Lung (tissue), 12 donors: ENCODE measurements around the gene SEC16B. TPM values are rescaled to one million over a fixed set of nuclear protein-coding genes. Genes with fewer than 3 reads are reported as not detected.

ENCODE experiments used
- ATAC-seq: fragments of 200-7000 bp; cut with Tn5 transposase; one replicate; pipeline ENCODE4 v1.9.1; 2020; ENCODE audit warnings: moderate number of reproducible peaks; ENCODE audit not compliant: insufficient read depth, low FRiP score
- DNase-seq, 3 donors: peaks; one replicate each; pipeline ENCODE4 v3.0.0-alpha.2; 2013 to 2017
- H3K27ac ChIP-seq, 2 donors: one replicate each; pipeline ENCODE4 v1.5.1; 2013; ENCODE audit warnings: mild to moderate bottlenecking in 2 of 2, moderate library complexity in 2 of 2, control low read depth in 1 of 2, inconsistent platforms in 1 of 2, low read depth in 1 of 2, low read length in 1 of 2
- H3K27me3 ChIP-seq, 3 donors: one replicate each; pipeline ENCODE4 v1.5.1; 2013; ENCODE audit warnings: low read length in 2 of 3; ENCODE audit not compliant: control insufficient read depth in 3 of 3, insufficient read depth in 3 of 3
- H3K36me3 ChIP-seq, 4 donors: one replicate each; pipeline ENCODE4 v1.5.1; 2013; ENCODE audit warnings: low read length in 4 of 4, mild to moderate bottlenecking in 1 of 4, moderate library complexity in 1 of 4; ENCODE audit not compliant: control insufficient read depth in 4 of 4, insufficient read depth in 4 of 4
- H3K4me1 ChIP-seq, 5 donors: one replicate each; pipeline ENCODE4 v1.5.1; 2013; ENCODE audit warnings: low read length in 5 of 5, mild to moderate bottlenecking in 2 of 5, moderate library complexity in 1 of 5; ENCODE audit not compliant: control insufficient read depth in 5 of 5, insufficient read depth in 5 of 5
- H3K4me3 ChIP-seq: one replicate; pipeline ENCODE4 v1.5.1; 2013; ENCODE audit warnings: mild to moderate bottlenecking, control low read depth, moderate library complexity
- H3K9ac ChIP-seq, 2 donors: one replicate each; pipeline ENCODE4 v1.5.1; 2013; ENCODE audit warnings: low read length in 2 of 2, control low read depth in 1 of 2; ENCODE audit not compliant: insufficient read depth in 1 of 2
- H3K9me3 ChIP-seq, 4 donors: one replicate each; pipeline ENCODE4 v1.5.1; 2013; ENCODE audit warnings: low read length in 3 of 4, mild to moderate bottlenecking in 1 of 4, moderate library complexity in 1 of 4; ENCODE audit not compliant: control insufficient read depth in 4 of 4, insufficient read depth in 3 of 4
- CTCF ChIP-seq: IDR thresholded peaks from 2 replicates; pipeline ENCODE4 v1.5.1; 2012; ENCODE audit warnings: mild to moderate bottlenecking; ENCODE audit errors: control extremely low read depth, extremely low read depth
- WGBS, 2 donors: extraction: QIAGEN DNeasy Blood & Tissue Kit; methylation state at CpG; one replicate each; pipeline ENCODE4 v1.1.7; 2013; 5-methylcytosine and 5-hydroxymethylcytosine counted together
- polyA plus RNA-seq, 2 donors: library from polyadenylated mRNA; stranded (reverse); fragments of 200-250 nt; gene quantifications; one replicate each; pipeline ENCODE4 v1.2.1, GENCODE V29; 2013
- total RNA-seq, 2 donors: library from RNA; depleted of rRNA in 1 of 2; stranded (reverse); fragments of >200 nt in 1 of 2; gene quantifications; one replicate each; pipeline ENCODE4 v1.2.1, GENCODE V29; 2014 to 2021
- donor health status: control.
- donor health status: control.
- donor health status: Bipolar disorder and iron deficiency.
- donor health status: healthy.
- donor health status: DM: yes; HTN: yes; CAD: no.

Gene SEC16B
- total and polyA plus RNA-seq, 4 donors = 0.74 to 2.6 (median 1.4) TPM

DNA sequence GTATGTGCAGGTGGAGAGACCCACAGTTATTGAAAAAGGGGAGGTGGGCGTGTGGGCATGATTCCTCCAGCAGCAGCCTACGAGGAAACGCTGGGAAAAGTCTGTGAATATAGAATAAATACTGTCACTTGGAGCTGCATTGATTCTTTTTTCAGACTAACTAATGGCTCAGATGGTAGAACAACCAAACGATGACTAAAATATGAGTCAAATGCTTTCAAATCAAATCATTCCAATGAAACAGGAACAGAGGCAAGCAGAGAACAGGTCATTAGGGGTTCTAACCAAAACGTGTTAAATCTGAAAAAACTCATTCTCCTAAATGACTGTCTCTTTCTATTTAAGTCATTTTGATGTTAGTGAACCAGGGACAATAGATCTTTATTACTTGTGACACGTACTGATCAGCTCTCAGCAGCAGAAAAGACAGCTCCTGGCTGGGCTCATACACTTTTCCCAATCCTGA, 35.1 kb upstream of the SEC16B start:
- H3K27me3 ChIP-seq = no peaks in the 10 kb centered on the region
- H3K4me1 ChIP-seq = peaks cover 0 to under 1% (median 0%) of the 10 kb centered on the region in 5 donors
- H3K9ac ChIP-seq = no peak overlapping the region
- ATAC-seq = no peak
- no peak overlapping the region for H3K27ac ChIP-seq
- no peak for TF ChIP-seq CTCF
- H3K9me3 ChIP-seq = no peaks in the 10 kb centered on the region
- H3K4me3 ChIP-seq = no peak overlapping the region
- no peak for DNase-seq
- 82 to 91% methylated on average over 6 of the region's 6 CpGs for WGBS, 2 donors
- H3K36me3 ChIP-seq = peaks cover 0 to 8% (median 0%) of the 10 kb centered on the region in 4 donors

GRCh38 chr1:177998696-177999631, 29.1 kb upstream of the SEC16B start:
- peak overlapping the region in 1 of 2 donors; percentile 50 for H3K27ac ChIP-seq
- 86 to 90% methylated on average over 4 of the region's 4 CpGs for WGBS, 2 donors
- H3K9me3 ChIP-seq = no peaks in the 10 kb centered on the region
- no peak for DNase-seq
- H3K4me1 ChIP-seq = peaks cover 0 to 15% (median 0%) of the 10 kb centered on the region in 5 donors
- H3K4me3 ChIP-seq = no peak overlapping the region
- no peak overlapping the region for H3K9ac ChIP-seq
- no peak for ATAC-seq
- TF ChIP-seq CTCF = no peak
- no peaks in the 10 kb centered on the region for H3K27me3 ChIP-seq
- no peaks in the 10 kb centered on the region for H3K36me3 ChIP-seq

- ATAC-seq = no peak
- H3K27me3 ChIP-seq = no peaks in the 10 kb centered on the region
- TF ChIP-seq CTCF = no peak
- peaks cover 0 to 15% (median 0%) of the 10 kb centered on the region in 5 donors for H3K4me1 ChIP-seq
- no peak overlapping the region for H3K9ac ChIP-seq
- no peak for DNase-seq
- no peak overlapping the region for H3K27ac ChIP-seq
- 92 to 94% methylated on average over 5 of the region's 5 CpGs for WGBS, 2 donors
- no peaks in the 10 kb centered on the region for H3K9me3 ChIP-seq
- no peak overlapping the region for H3K4me3 ChIP-seq
- no peaks in the 10 kb centered on the region for H3K36me3 ChIP-seq
Observed at GRCh38 chr1:177996957-177997356, 27.1 kb upstream of the SEC16B start.
